GM12878 (cell line): Measurements from ENCODE around the gene DDX54.

Experiments
- ASH2L ChIP-seq: fragments of 300-600, 200-600 bp; sonication (generic); IDR thresholded peaks from 2 replicates; pipeline ENCODE4 v1.6.1; 2017; ENCODE audit warnings: low read depth, mild to moderate bottlenecking, borderline replicate concordance
- ESRRA ChIP-seq: IDR thresholded peaks from 2 replicates; pipeline ENCODE4 v1.6.1; 2012; ENCODE audit warnings: mild to moderate bottlenecking, low read length, improper control_type of control experiment
- POLR2A ChIP-seq: IDR thresholded peaks from 2 replicates; pipeline ENCODE4 v1.6.1; 2011; ENCODE audit warnings: low read depth, mild to moderate bottlenecking, low read length
- RELA ChIP-seq: fragments of 450-650 bp; IDR thresholded peaks from 2 replicates; pipeline ENCODE4 v1.8.0; 2014; ENCODE audit warnings: borderline replicate concordance; ENCODE audit not compliant: partially characterized antibody
- ZBTB11 ChIP-seq: fragments of 450-650 bp; formaldehyde crosslinking; IDR thresholded peaks from 2 replicates; pipeline ENCODE4 v1.5.0; 2022; ENCODE audit warnings: mild to moderate bottlenecking, missing genetic modification characterization

DNA sequence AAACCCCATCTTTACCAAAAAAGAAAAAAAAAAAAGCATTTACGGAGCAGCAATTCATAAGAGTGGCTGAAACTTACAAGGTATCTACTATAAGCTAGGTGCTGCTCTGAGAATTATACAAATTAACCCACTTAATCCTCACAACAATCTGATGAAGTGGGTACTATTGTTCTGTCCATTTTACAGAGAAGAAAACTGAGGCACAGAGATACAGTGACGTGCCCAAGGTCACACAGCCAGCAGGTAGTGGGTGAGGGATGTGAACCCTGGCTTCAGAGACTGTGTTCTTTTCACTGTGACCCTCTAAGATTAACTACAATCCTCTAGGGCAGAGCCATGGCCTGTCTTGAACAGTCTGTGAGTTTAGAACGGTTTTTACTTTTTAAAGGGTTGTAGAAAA is 3.3 kb downstream of the DDX54 start:
- TF ChIP-seq RELA (no peak), POLR2A (no peak), ZBTB11 (no peak), ESRRA (no peak), ASH2L (no peak)
